ENCODE data around the gene C19orf25. TPM values are rescaled to one million over a fixed set of nuclear protein-coding genes. Genes with fewer than 3 reads are reported as not detected.

The C19orf25 gene
- total and polyA plus RNA-seq, 9 of the 15 experiments (the other 6 are each of a cell fraction or from before 2014, with no cell fraction given), result 0.79 to 96.0 (median 36.1) TPM

GRCh38 chr19:1482361-1483130 is 3.5 kb upstream of the C19orf25 start:
- Histone ChIP-seq H4K20me1 (replicated peaks; ENCODE audit: control insufficient read depth, insufficient read depth, low read length) (no peaks in the 10 kb centered on the region), H3K9me3 (replicated peaks; ENCODE audit: control insufficient read depth, insufficient read depth, low read depth, low read length) (no peaks in the 10 kb centered on the region), H3K79me2 (ENCODE audit: control insufficient read depth, insufficient read depth, low read length) (peaks cover 15% of the 10 kb centered on the region), H3K9ac (ENCODE audit: insufficient read depth in 1 of 2, low read depth in 2 of 2, low read length in 2 of 2) (peak overlapping the region in 1 of 2 experiments; percentile 10; a peak in 1 of 4 replicates), H3K4me3 (no peak overlapping the region), H3K27ac (ENCODE audit: extremely low read depth, low read depth, low read length) (no peak overlapping the region), H3K9me1 (ENCODE audit: control insufficient read depth, insufficient read depth, low read length) (no peaks in the 10 kb centered on the region), H3K4me1 (replicated peaks in 1 of 2; ENCODE audit: control insufficient read depth in 2 of 2, insufficient read depth in 2 of 2, low read length in 2 of 2) (peaks cover 2 to 63% of the 10 kb centered on the region in 2 experiments; a peak in 3 of 5 replicates), H3K36me3 (ENCODE audit: control insufficient read depth, insufficient read depth, low read length) (peaks cover under 1% of the 10 kb centered on the region; the same call in 1 of the 3 replicates), H3K27me3 (ENCODE audit: control insufficient read depth in 2 of 2, insufficient read depth in 2 of 2, low read length in 2 of 2) (no peaks in the 10 kb centered on the region), H3K4me2 (ENCODE audit: insufficient read depth, low read length) (no peak overlapping the region), H2AFZ (ENCODE audit: low read depth, low read length) (no peak overlapping the region)
- POLR2A ChIA-PET, result interaction anchor here (1.0 kb wide), 1 partner anchor 8 kb away, joined by 4 read pairs; the partner anchor contains the start of gene REEP6
- no peak for ATAC-seq
- CTCF ChIA-PET (ENCODE audit: low intra/inter-chr PET ratio), result no interaction called here
- 67% methylated on average over 25 of the region's 37 CpGs for WGBS (ENCODE audit: insufficient coverage, low coverage, missing lambda C conversion rate)
- peak in 3 of 4 experiments; percentile 52 to 59 (median 57) for DNase-seq (ENCODE audit: extremely low read depth in 1 of 4, low spot score in 3 of 4)
- in situ Hi-C loops (cut with MboI) (no loop called here), intact Hi-C loops (cut with micrococcal nuclease) (no loop called here)
- no peak for FAIRE-seq
- no TSS peak for BruUV-seq (replicated peaks)
- TF ChIP-seq IFI16 (CRISPR knock-in tag; IDR thresholded peaks at IDR 0.05) (no peak), HDAC1 (IDR thresholded peaks at IDR 0.05) (peak; percentile 59 to 77; a peak in 3 of 4 replicates), SRF (CRISPR knock-in tag; IDR thresholded peaks at IDR 0.05) (no peak), CHD4 (IDR thresholded peaks at IDR 0.05; ENCODE audit: insufficient read depth, insufficient replicate concordance, low read depth, low read length, poor library complexity, severe bottlenecking) (peak; percentile 87), MEIS2 (IDR thresholded peaks at IDR 0.05; ENCODE audit: partially characterized antibody) (no peak), ZKSCAN1 (IDR thresholded peaks at IDR 0.05; ENCODE audit: low read depth, low read length) (peak; percentile 100), ZFP91 (CRISPR knock-in tag; IDR thresholded peaks at IDR 0.05) (0 out of 2 replicates have a peak, but pooled peaks have one; percentile 20), SMARCA5 (IDR thresholded peaks at IDR 0.05) (peak; percentile 42; the same call in 1 of the 2 replicates), ETS1 (conservative IDR thresholded peaks at IDR 0.05; ENCODE audit: control insufficient read depth, low read depth, low read length) (no peak), PKNOX1 (IDR thresholded peaks at IDR 0.05) (peak; percentile 11; the same call in 1 of the 2 replicates), ZBTB33 (CRISPR knock-in tag; IDR thresholded peaks at IDR 0.05) (peak; percentile 100), CBX3 (IDR thresholded peaks at IDR 0.05; ENCODE audit: borderline replicate concordance in 1 of 2, low read length in 2 of 2) (peak in 1 of 2 experiments; percentile 34; a peak in 1 of 3 replicates), HDAC6 (IDR thresholded peaks at IDR 0.05; ENCODE audit: low read depth, low read length) (no peak)

All from K562 (cell line).